Transverse colon (tissue), 4 donors: ENCODE data around the gene PIP5K1B.

ENCODE experiments used
- EP300 ChIP-seq: sonication (generic); formaldehyde crosslinking; IDR thresholded peaks from one replicate; pipeline ENCODE4 v1.6.1; 2017; ENCODE audit warnings: antibody characterized with exemption, low read depth
- POLR2AphosphoS5 ChIP-seq, 3 donors: sonication (generic); formaldehyde crosslinking; IDR thresholded peaks; one replicate each; pipeline ENCODE4 v1.6.1; 2016; ENCODE audit warnings: antibody characterized with exemption in 3 of 3
- TF ChIP-seq, protein P1 (sequence below), 5 experiments: fragments of 200-600 bp in 3 of 5; fragments of 450-650 bp in 2 of 5; sonication (generic) in 3 of 5; IDR thresholded peaks; 1 replicate in 2 of 5; 2 replicates in 3 of 5; pipeline ENCODE4 v1.5.1; 2016 to 2017; ENCODE audit warnings: antibody characterized with exemption in 5 of 5, inconsistent platforms in 3 of 5, mild to moderate bottlenecking in 2 of 5, moderate library complexity in 1 of 5

DNA sequence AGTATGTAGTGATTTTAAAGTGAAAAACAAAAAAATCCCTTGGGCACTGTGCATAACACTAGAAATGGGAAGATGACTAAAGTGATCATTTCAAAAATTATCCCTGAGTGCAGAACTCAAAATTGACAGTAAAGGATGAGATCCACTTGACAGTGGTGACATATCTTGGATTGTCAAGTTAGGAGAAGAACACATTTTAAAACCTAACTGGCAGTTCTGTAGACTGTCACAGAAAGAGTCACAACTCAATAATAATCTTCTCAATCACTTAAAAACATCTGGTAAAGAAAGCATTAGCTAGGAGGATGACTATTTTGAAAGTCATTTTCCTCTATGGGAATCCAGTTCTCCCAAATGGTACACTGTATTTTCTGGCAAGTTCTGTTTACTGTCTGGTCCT is 127.1 kb downstream of the PIP5K1B start:
- TF ChIP-seq POLR2AphosphoS5 (IDR thresholded peaks at IDR 0.05) (no peak), EP300 (no peak)
- TF ChIP-seq, protein P1, sequence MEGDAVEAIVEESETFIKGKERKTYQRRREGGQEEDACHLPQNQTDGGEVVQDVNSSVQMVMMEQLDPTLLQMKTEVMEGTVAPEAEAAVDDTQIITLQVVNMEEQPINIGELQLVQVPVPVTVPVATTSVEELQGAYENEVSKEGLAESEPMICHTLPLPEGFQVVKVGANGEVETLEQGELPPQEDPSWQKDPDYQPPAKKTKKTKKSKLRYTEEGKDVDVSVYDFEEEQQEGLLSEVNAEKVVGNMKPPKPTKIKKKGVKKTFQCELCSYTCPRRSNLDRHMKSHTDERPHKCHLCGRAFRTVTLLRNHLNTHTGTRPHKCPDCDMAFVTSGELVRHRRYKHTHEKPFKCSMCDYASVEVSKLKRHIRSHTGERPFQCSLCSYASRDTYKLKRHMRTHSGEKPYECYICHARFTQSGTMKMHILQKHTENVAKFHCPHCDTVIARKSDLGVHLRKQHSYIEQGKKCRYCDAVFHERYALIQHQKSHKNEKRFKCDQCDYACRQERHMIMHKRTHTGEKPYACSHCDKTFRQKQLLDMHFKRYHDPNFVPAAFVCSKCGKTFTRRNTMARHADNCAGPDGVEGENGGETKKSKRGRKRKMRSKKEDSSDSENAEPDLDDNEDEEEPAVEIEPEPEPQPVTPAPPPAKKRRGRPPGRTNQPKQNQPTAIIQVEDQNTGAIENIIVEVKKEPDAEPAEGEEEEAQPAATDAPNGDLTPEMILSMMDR (IDR thresholded peaks at IDR 0.05) = no peak
